Ishikawa (cell line): Measurements from ENCODE around the gene GPRC6A.

ENCODE experiments used
- CEBPB ChIP-seq: IDR thresholded peaks from 2 replicates; pipeline ENCODE4 v1.6.1; 2012
- CREB1 ChIP-seq: IDR thresholded peaks from 2 replicates; pipeline ENCODE4 v1.6.1; 2012; ENCODE audit warnings: low read depth
- EGR1 ChIP-seq: IDR thresholded peaks from 2 replicates; pipeline ENCODE4 v1.6.1; 2012
- EP300 ChIP-seq: IDR thresholded peaks from 2 replicates; pipeline ENCODE4 v1.6.1; 2012; ENCODE audit warnings: borderline replicate concordance
- FOXM1 ChIP-seq: IDR thresholded peaks from 2 replicates; pipeline ENCODE4 v1.6.1; 2012; ENCODE audit warnings: low read depth, borderline replicate concordance
- MAX ChIP-seq: IDR thresholded peaks from 2 replicates; pipeline ENCODE4 v1.6.1; 2012
- NFIC ChIP-seq: IDR thresholded peaks from 2 replicates; pipeline ENCODE4 v1.6.1; 2012
- RAD21 ChIP-seq: IDR thresholded peaks from 2 replicates; pipeline ENCODE4 v1.6.1; 2012; ENCODE audit warnings: low read depth
- REST ChIP-seq: IDR thresholded peaks from 2 replicates; pipeline ENCODE4 v1.6.1; 2012; ENCODE audit warnings: low read depth, mild to moderate bottlenecking
- TAF1 ChIP-seq: IDR thresholded peaks from 2 replicates; pipeline ENCODE4 v1.6.1; 2012; ENCODE audit warnings: low read depth, mild to moderate bottlenecking
- TCF12 ChIP-seq: IDR thresholded peaks from 2 replicates; pipeline ENCODE4 v1.6.1; 2012; ENCODE audit warnings: low read depth
- TEAD4 ChIP-seq: IDR thresholded peaks from 2 replicates; pipeline ENCODE4 v1.6.1; 2012
- USF1 ChIP-seq: IDR thresholded peaks from 2 replicates; pipeline ENCODE4 v1.6.1; 2012
- YY1 ChIP-seq: IDR thresholded peaks from 2 replicates; pipeline ENCODE4 v1.6.1; 2012; ENCODE audit warnings: low read depth
- ZBTB7A ChIP-seq: IDR thresholded peaks from 2 replicates; pipeline ENCODE4 v1.6.1; 2012; ENCODE audit warnings: low read depth

GPRC6A gene

GRCh38 chr6:116745176-116745575, 83.7 kb downstream of the GPRC6A start:
- TF ChIP-seq EP300: no peak
- TF ChIP-seq RAD21: no peak
- TF ChIP-seq REST: no peak
- no peak for TF ChIP-seq EGR1
- no peak for TF ChIP-seq MAX
- no peak for TF ChIP-seq CEBPB
- TF ChIP-seq TCF12: no peak
- no peak for TF ChIP-seq USF1
- TF ChIP-seq TEAD4: no peak
- no peak for TF ChIP-seq NFIC
- no peak for TF ChIP-seq CREB1
- TF ChIP-seq YY1: no peak
- no peak for TF ChIP-seq TAF1
- no peak for TF ChIP-seq ZBTB7A
- no peak for TF ChIP-seq FOXM1
